DOHH2 (cell line): ENCODE data around the gene CUBN.

Source experiments
- H3F3A ChIP-seq: fragments of 200-600 bp; sonication (generic), shearing (Covaris generic); 2 replicates; pipeline ENCODE4 v1.6.0; 2016; ENCODE audit warnings: antibody characterized with exemption, mild to moderate bottlenecking; ENCODE audit not compliant: control insufficient read depth, insufficient read depth
- H3K27ac ChIP-seq: fragments of 200-600 bp; sonication (generic); 2 replicates; pipeline ENCODE4 v1.5.1; 2014; ENCODE audit warnings: low read depth, mild to moderate bottlenecking, low read length, moderate library complexity
- H3K27me3 ChIP-seq: fragments of 200-600 bp; sonication (generic); 2 replicates; pipeline ENCODE4 v1.6.1; 2014; ENCODE audit warnings: mild to moderate bottlenecking, low read length, mixed read lengths; ENCODE audit not compliant: control insufficient read depth
- H3K36me3 ChIP-seq: fragments of 200-600 bp; sonication (generic); 2 replicates; pipeline ENCODE4 v1.6.1; 2014; ENCODE audit warnings: mild to moderate bottlenecking, low read length, moderate library complexity, mixed read lengths; ENCODE audit not compliant: control insufficient read depth
- H3K4me1 ChIP-seq: fragments of 200-600 bp; sonication (generic); 2 replicates; pipeline ENCODE4 v1.6.1; 2014; ENCODE audit warnings: mild to moderate bottlenecking, low read length, mixed read lengths; ENCODE audit not compliant: control insufficient read depth
- H3K4me2 ChIP-seq: fragments of 200-600 bp; sonication (generic); 2 replicates; pipeline ENCODE4 v1.6.0; 2014; ENCODE audit warnings: mild to moderate bottlenecking, low read length, moderate library complexity
- H3K4me3 ChIP-seq: fragments of 200-600 bp; sonication (generic); 2 replicates; pipeline ENCODE4 v1.5.1; 2014; ENCODE audit warnings: mild to moderate bottlenecking, low read length, mixed read lengths
- H3K79me2 ChIP-seq: fragments of 200-600 bp; sonication (generic); 2 replicates; pipeline ENCODE4 v1.6.1; 2014; ENCODE audit warnings: mild to moderate bottlenecking, low read length, mixed read lengths; ENCODE audit not compliant: control insufficient read depth
- H3K9me2 ChIP-seq: fragments of 200-600 bp; sonication (generic); replicated peaks from 2 replicates; pipeline ENCODE4 v1.6.1; 2014; ENCODE audit warnings: mild to moderate bottlenecking, low read length, mixed read lengths; ENCODE audit not compliant: control insufficient read depth
- H3K9me3 ChIP-seq: fragments of 200-600 bp; sonication (generic); 2 replicates; pipeline ENCODE4 v1.6.1; 2014; ENCODE audit warnings: antibody characterized with exemption, low read length, mixed read lengths; ENCODE audit not compliant: control insufficient read depth, insufficient read depth
- H4K20me1 ChIP-seq: fragments of 200-600 bp; sonication (generic); 2 replicates; pipeline ENCODE4 v1.6.0; 2014; ENCODE audit warnings: low read depth, mild to moderate bottlenecking, antibody characterized with exemption, low read length, moderate library complexity; ENCODE audit not compliant: control insufficient read depth, insufficient read depth
- EZH2phosphoT487 ChIP-seq: fragments of 200-600 bp; sonication (generic); IDR thresholded peaks from 2 replicates; pipeline ENCODE4 v1.6.1; 2017; ENCODE audit warnings: borderline replicate concordance, mild to moderate bottlenecking, antibody characterized with exemption, low read length, moderate library complexity, mixed read lengths
- TF ChIP-seq, protein P1 (sequence below): fragments of 200-600 bp; sonication (generic); IDR thresholded peaks from one replicate; pipeline ENCODE4 v1.5.1; 2014; ENCODE audit warnings: antibody characterized with exemption, mild to moderate bottlenecking, low read depth, low read length; ENCODE audit not compliant: poor library complexity, severe bottlenecking

Gene CUBN

DNA sequence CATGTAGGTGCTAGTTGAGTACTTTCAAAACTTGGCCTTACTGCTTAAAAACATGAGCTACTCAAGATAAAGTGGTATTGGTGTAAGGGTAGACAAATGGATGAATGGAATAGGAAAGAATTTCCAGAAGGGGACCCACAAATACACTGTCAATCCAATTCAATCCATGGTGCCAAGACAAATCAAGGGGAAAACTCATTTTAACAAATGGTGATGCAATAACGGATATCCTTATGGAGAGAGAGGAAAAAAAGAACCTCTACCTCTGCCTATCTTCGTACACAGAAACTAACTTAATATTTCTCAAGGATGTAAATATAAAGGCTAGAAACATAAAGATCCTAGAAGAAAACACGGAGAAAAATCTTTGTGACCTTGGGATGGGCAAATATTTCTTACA is 188.5 kb downstream of the CUBN start:
- no peaks in the 10 kb centered on the region for H3K36me3 ChIP-seq
- H3F3A ChIP-seq: no peaks in the 10 kb centered on the region
- no peaks in the 10 kb centered on the region for H3K27me3 ChIP-seq
- H3K27ac ChIP-seq: no peak overlapping the region
- no peak overlapping the region for H3K4me3 ChIP-seq
- H3K79me2 ChIP-seq: no peaks in the 10 kb centered on the region
- no peaks in the 10 kb centered on the region for H3K9me3 ChIP-seq
- H3K9me2 ChIP-seq: no peaks in the 10 kb centered on the region
- no peak overlapping the region for H3K4me2 ChIP-seq
- H4K20me1 ChIP-seq: no peaks in the 10 kb centered on the region
- TF ChIP-seq, protein P1, sequence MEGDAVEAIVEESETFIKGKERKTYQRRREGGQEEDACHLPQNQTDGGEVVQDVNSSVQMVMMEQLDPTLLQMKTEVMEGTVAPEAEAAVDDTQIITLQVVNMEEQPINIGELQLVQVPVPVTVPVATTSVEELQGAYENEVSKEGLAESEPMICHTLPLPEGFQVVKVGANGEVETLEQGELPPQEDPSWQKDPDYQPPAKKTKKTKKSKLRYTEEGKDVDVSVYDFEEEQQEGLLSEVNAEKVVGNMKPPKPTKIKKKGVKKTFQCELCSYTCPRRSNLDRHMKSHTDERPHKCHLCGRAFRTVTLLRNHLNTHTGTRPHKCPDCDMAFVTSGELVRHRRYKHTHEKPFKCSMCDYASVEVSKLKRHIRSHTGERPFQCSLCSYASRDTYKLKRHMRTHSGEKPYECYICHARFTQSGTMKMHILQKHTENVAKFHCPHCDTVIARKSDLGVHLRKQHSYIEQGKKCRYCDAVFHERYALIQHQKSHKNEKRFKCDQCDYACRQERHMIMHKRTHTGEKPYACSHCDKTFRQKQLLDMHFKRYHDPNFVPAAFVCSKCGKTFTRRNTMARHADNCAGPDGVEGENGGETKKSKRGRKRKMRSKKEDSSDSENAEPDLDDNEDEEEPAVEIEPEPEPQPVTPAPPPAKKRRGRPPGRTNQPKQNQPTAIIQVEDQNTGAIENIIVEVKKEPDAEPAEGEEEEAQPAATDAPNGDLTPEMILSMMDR: no peak
- TF ChIP-seq EZH2phosphoT487: no peak
- no peaks in the 10 kb centered on the region for H3K4me1 ChIP-seq

DNA sequence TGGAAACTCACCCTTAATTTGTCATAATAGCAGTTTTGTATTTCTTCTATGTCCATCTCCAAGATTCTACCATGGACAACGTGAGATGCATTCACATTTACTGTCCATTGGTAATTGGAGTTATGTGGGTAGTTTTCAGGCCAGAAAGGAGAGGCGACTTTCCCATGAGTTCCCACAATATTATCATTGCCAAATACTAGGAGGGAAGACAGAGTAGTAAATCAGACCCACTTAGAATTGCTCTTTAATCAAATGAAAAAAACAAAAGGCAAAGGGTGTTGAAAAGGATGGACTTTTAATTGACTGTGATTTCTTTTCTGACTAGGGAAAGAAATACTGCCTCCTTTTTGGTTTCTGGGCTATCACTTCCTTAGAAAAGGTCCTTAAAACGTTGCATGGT is 190.7 kb downstream of the CUBN start:
- Histone ChIP-seq H3F3A (no peaks in the 10 kb centered on the region), H4K20me1 (no peaks in the 10 kb centered on the region), H3K36me3 (no peaks in the 10 kb centered on the region), H3K9me3 (no peaks in the 10 kb centered on the region), H3K4me2 (no peak overlapping the region), H3K4me1 (no peaks in the 10 kb centered on the region), H3K27me3 (no peaks in the 10 kb centered on the region), H3K79me2 (no peaks in the 10 kb centered on the region), H3K27ac (no peak overlapping the region), H3K4me3 (no peak overlapping the region), H3K9me2 (no peaks in the 10 kb centered on the region)
- TF ChIP-seq, protein P1: no peak
- TF ChIP-seq EZH2phosphoT487: no peak

DNA sequence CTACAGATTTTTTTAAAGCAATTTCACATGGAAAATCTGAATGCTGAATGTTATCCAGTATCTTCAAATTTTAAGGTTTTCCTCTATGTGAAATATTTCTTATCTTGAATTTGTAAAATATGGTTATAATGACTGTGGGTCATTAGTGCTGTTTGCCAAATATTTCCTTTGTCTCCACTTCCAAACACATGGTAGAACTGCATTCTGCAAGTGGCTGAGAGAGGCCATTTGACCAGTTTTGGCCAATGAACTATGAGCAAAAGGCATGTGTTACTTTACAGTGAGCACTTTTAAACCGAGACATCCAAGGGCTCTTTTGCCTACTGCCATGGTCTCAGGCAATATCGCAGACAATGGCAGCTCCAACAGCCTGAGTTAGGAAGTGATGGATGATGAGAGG is 195.2 kb downstream of the CUBN start:
- Histone ChIP-seq H4K20me1 (no peaks in the 10 kb centered on the region), H3K79me2 (no peaks in the 10 kb centered on the region), H3K9me2 (no peaks in the 10 kb centered on the region), H3K27ac (no peak overlapping the region), H3K36me3 (no peaks in the 10 kb centered on the region), H3K4me3 (no peak overlapping the region), H3K4me1 (no peaks in the 10 kb centered on the region), H3K4me2 (no peak overlapping the region), H3K27me3 (no peaks in the 10 kb centered on the region), H3F3A (no peaks in the 10 kb centered on the region), H3K9me3 (no peaks in the 10 kb centered on the region)
- TF ChIP-seq, protein P1: no peak
- no peak for TF ChIP-seq EZH2phosphoT487

DNA sequence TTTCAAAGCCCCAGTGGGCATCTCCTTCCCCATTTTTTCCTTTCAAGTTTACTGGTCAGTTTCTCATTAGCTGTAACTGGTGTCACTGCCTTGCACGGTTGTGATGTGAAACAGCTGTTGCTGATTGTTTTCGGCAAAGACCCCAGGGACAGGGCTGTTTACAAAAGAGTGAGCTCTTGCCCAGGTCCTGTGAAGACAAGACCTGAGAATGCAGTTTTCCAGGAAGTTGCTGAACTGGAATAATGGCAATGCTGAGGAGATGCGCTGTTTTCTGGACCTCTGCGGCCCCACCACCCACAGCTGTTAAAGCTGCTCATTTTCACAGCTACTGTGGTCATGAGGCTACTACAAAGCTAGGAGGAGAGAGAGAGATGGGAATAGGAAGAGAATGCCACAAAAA is 195.8 kb downstream of the CUBN start:
- Histone ChIP-seq H3F3A (no peaks in the 10 kb centered on the region), H4K20me1 (no peaks in the 10 kb centered on the region), H3K27ac (no peak overlapping the region), H3K9me2 (no peaks in the 10 kb centered on the region), H3K79me2 (no peaks in the 10 kb centered on the region), H3K36me3 (no peaks in the 10 kb centered on the region), H3K4me1 (no peaks in the 10 kb centered on the region), H3K4me3 (no peak overlapping the region), H3K4me2 (no peak overlapping the region), H3K9me3 (no peaks in the 10 kb centered on the region), H3K27me3 (no peaks in the 10 kb centered on the region)
- TF ChIP-seq, protein P1: no peak
- TF ChIP-seq EZH2phosphoT487: no peak
